Kidney epithelial cell (primary cell): ENCODE measurements around the gene F13A1. TPM values are rescaled to one million over a fixed set of nuclear protein-coding genes. Genes with fewer than 3 reads are reported as not detected.

ENCODE experiments used
- DNase-seq: peaks from one replicate; pipeline ENCODE4 v3.0.0-alpha.2; 2010; ENCODE audit warnings: low read depth
- H3K27me3 ChIP-seq: 2 replicates; pipeline ENCODE4 v1.6.0; 2011; ENCODE audit warnings: low read length; ENCODE audit not compliant: control insufficient read depth, insufficient read depth
- H3K36me3 ChIP-seq: 2 replicates; pipeline ENCODE4 v1.5.1; 2011; ENCODE audit warnings: low read length; ENCODE audit not compliant: control insufficient read depth, insufficient read depth
- H3K4me3 ChIP-seq: 2 replicates; pipeline ENCODE4 v1.5.1; 2011; ENCODE audit warnings: low read depth, mild to moderate bottlenecking, control low read depth, low read length
- CTCF ChIP-seq: IDR thresholded peaks from 2 replicates; pipeline ENCODE4 v1.5.1; 2011; ENCODE audit warnings: mild to moderate bottlenecking, moderate library complexity, low read length, control low read depth, inconsistent platforms; ENCODE audit not compliant: insufficient read depth, poor library complexity, severe bottlenecking
- total RNA-seq: library from RNA; depleted of rRNA; stranded (reverse); fragments of >200 nt; gene quantifications from 2 replicates; pipeline ENCODE4 v1.2.3, GENCODE V29; 2015

F13A1 gene
- total RNA-seq, 1 donor from 2014 or later: 2.1 TPM

- H3K27me3 ChIP-seq: no peaks in the 10 kb centered on the region
- H3K36me3 ChIP-seq: no peaks in the 10 kb centered on the region
- TF ChIP-seq CTCF: no peak
- H3K4me3 ChIP-seq: no peak overlapping the region
- no peak for DNase-seq
Measured at GRCh38 chr6:6236730-6237469, 83.6 kb downstream of the F13A1 start.

GRCh38 chr6:6235786-6236185, 84.7 kb downstream of the F13A1 start:
- H3K4me3 ChIP-seq: no peak overlapping the region
- no peak for TF ChIP-seq CTCF
- DNase-seq: no peak
- no peaks in the 10 kb centered on the region for H3K36me3 ChIP-seq
- H3K27me3 ChIP-seq: no peaks in the 10 kb centered on the region

GRCh38 chr6:6234963-6235362, 85.5 kb downstream of the F13A1 start:
- DNase-seq: no peak
- Histone ChIP-seq H3K36me3 (no peaks in the 10 kb centered on the region), H3K27me3 (no peaks in the 10 kb centered on the region), H3K4me3 (no peak overlapping the region)
- no peak for TF ChIP-seq CTCF

- no peak for TF ChIP-seq CTCF
- H3K36me3 ChIP-seq: no peaks in the 10 kb centered on the region
- no peaks in the 10 kb centered on the region for H3K27me3 ChIP-seq
- DNase-seq: no peak
- H3K4me3 ChIP-seq: no peak overlapping the region
Measured at GRCh38 chr6:6230286-6230685, 90.2 kb downstream of the F13A1 start.

- no peaks in the 10 kb centered on the region for H3K36me3 ChIP-seq
- TF ChIP-seq CTCF: no peak
- H3K4me3 ChIP-seq: no peak overlapping the region
- no peak for DNase-seq
- H3K27me3 ChIP-seq: no peaks in the 10 kb centered on the region
Measured at GRCh38 chr6:6227896-6228295, 92.6 kb downstream of the F13A1 start.
